Stimulated activated CD4-positive, alpha-beta T cell treated with anti-CD3 and anti-CD28 coated beads, TNF-alpha, amount 100 ng/mL, for 1 hour (primary cell): ENCODE measurements around the gene ZDHHC7.

Experiments
- DNase-seq, 3 donors: peaks; one replicate each; pipeline ENCODE4 v3.0.0-alpha.2; 2020; ENCODE audit warnings: low read depth in 3 of 3, low spot score in 1 of 3

ZDHHC7 gene

DNA sequence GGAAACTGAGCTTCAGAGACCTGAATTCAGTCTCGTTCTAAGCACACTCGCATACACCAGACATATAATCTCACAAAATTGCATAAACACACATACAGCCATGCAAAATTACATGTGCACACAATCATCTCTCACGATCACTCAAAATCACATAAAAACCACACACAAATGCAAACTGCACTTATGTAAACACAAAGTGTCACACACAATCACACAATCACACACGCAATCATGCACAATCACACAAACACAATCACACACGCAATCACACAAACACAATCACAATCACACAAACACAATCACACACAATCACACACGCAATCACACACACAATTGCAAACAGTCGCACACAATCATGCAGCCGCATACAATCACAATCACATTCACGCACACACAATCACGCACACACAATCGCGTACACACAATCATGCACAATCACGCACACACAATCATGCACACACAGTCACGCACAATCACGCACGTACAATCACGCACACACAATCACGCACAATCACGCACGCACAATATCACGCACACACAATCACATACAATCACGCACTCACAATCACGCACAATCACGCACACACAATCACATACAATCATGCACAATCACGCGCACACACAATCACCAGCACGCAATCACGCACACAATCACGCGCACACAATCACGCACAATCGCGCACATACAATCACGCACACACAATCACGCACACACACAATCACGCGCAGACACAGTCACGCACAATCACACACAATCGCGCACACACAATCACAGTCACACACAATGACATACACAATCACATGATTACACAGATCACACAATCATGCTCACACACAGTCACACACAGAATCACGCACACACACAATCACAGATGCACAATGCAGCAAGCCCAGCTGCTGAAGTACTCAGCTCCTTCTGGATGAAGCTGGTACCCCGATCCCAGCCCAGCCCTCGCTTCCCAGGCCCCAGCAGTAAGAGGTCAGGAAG is 45.6 kb downstream of the ZDHHC7 start:
- no peak for DNase-seq

DNA sequence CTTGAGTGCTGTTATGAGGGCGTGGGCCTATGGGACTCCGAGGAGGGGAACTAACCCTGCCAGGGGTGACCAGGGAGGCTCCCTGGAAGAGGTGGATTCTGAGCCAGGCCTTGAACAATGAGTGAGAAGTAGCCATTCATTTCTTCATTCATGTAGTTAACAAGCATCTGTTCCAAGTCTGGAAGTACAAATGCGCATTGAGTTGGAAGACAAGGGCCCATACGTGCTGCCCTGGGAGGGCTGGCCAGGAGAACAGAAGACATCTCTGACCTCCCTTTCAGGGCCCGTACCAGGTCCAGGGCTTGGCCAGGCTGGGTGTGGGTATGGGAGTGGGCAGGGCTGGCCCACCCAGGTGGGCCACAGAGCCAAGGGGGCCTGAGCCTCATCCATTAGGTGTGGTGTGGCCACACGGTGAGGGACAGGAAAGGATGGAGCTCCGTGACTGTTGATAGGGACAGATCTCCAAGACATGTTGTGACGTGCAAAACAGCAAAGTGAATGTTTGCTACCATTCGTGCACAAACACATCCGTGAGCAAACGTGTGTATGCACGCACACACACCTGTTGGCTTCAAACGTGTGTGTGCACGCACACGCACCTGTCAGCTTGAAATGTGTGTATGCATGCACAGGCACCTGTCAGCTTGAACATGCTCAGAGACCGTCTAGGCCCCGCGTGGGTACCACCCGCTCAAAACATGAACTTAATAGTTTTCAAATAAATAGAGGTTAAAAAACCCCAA is 46.8 kb downstream of the ZDHHC7 start:
- DNase-seq, result no peak

DNA sequence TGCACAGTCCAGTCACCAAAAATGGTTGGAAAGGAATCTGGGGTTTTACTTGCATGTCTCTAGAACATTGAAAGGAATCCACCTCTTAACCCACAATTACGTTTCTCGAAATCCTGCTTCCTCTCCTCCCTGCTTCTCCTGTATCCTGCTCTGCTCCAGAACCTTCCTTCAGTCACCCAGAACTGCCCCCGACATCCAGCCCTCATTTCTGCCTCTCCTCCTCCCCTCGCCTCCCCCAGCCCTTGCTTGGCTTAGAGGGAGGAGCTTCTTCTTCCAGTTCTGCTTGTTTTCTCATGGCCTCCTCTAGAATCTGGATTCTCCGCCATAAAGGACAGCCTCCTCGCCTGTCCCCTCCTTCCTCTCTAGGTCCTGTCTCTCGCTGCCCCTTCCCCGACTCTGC is 48.3 kb downstream of the ZDHHC7 start:
- no peak for DNase-seq

DNA sequence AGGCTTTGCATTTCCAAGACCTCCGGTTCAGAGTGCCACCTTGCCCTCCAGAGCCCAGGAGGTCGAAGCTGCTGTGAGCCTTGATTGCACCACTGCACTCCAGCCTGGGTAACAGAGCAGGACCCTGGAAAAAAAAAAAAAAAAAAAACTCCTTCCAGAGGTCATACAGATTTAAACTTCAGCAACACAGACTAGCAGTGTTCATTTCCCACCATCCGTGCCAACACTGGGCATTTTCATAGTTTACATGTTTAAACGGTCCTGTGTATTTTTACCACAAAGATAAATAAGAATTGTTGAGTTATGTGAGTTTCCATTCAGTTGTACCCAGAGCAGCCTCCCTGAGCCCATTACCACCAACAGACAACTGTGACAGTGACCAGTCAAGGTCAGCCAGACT is 50.4 kb downstream of the ZDHHC7 start:
- no peak for DNase-seq

DNA sequence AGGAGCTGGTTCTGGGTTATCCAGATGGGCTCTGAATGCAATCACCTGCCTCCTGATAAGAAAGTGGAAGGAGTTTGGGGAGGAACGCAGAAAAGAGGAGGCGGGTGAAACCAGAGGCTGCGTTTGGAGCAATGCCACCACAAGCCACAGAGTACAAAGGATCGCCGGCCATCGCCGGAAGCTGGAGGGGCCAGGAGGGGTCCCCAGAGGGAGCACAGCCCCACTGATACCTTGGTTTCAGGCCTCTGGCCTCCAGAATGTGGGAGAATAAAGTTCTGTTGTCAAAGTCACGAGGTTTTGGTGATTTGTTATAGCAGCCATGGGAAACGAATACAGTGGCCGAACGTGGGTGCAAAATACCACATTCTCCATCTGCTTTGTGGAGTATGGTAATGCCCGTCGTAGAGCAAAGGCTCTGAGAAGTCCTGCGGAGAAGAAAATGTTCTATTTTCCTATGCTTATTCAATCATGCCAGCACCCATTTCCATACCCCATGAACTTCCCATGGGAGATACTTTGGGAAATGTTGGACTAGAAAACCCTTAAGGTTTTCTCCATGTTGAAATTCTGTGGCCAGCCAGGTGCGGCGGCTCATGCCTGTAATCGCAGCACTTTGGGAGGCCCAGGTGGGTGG is 51.4 kb downstream of the ZDHHC7 start:
- no peak for DNase-seq

DNA sequence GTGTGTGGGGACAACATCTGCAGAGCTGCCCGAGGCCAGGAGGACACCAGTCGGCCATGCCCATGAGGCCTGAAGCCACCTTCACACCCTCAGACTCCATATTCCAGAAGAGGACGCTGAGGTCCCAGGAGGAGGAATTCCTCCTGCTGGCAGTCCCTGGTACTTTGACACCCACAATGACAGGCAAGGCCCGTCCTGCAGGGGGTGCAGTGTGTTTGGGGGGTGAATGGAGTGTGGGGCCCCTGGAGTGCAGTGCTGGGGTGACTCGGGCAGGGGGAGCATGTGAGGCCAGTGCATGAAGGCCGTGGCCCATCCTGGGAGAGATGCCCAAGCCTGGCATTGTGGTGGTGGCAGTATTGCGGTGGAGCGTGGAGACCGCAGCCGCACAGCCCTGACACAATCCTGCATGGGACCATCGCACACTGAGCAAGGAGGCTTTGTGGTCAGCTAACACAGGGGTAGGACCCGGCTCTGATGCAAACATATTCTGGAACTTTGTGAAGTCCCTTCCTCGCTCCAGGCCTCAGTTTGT is 52.2 kb downstream of the ZDHHC7 start:
- no peak for DNase-seq

DNA sequence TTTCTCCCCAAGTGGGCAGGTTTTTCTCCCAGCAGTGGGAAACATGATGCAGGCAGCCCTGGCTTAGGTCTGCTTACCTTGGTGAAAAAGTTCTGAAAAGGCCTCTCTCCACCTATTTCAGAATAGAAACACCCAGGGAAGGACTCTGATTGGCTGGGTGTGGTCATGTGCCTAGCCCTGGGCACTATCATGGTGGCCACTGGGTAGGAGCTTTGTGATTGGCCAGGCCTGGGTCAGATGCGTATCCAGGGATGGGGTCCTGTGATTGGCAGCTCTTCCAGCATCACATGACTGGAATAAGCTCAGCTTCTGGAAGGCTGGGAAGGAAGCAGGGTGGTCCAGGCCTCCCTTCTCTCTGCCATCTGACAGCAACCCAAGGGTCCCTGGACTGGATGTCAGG is 53.5 kb downstream of the ZDHHC7 start:
- DNase-seq, result no peak

DNA sequence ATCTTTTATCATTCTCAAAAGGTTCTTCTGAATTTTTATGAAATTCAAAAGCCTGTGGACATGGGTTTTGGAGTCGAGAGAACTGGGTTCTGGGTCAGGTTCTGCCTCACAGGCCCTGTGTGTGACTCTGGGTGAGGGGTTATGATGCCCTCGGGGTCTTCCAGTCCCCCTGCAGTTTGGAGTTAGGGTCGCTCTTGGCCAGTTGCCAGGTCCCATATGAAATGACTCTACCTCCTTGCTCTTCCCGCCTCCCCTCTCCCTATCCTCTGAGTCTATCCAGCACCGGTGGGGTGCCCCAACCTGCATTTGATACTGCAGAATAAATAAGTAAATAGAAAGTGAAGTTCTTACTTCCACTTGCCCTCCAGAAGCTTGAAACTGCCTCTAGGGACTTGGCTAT is 54.1 kb downstream of the ZDHHC7 start:
- DNase-seq, result no peak

DNA sequence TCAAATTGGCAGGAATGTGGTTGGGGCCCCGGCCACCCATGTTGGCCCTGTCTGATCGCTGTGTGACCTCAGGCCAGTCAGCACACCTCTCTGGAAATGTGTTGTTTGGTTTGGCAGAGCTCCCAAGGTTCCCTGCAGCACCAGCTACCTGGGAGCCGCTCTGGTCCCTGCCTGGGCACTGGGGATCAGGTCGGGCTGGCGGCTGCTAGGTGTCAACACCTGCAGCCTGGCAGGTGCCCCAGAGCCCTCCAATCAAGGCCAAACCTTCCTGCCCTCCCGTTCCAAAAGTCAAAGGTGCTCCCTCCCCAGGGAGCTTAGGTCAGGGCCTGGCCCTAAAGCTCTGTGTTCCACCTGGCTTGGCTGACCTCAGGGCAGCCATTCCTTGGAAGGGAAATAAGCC is 55.9 kb downstream of the ZDHHC7 start:
- no peak for DNase-seq

DNA sequence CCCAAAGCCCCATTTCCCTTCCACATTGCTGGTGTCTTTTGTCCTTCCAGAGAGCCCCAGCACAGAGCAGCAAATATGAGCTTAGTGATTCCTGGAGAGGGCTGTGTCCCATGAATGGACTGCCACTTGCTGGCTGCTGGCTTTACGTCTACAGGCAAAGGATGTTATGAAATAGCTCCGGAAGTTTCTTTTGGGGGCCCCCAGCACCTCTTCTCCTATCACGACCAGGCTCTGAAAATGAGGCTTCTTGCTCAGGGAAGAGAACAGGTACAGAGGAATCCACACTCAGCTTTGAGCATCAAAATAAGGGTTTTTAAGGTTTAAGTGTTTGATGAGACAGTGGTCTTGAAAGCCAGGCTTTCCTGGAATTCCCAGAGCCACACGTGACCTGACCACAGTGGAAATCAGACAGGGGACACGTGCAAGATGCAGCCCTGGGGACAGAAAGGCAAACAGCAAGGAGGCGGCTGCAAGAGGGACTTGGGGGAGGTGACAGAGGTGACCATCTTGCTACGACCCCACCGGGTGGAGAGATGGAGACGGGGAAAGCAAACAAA is 58.1 kb downstream of the ZDHHC7 start:
- DNase-seq, result no peak

DNA sequence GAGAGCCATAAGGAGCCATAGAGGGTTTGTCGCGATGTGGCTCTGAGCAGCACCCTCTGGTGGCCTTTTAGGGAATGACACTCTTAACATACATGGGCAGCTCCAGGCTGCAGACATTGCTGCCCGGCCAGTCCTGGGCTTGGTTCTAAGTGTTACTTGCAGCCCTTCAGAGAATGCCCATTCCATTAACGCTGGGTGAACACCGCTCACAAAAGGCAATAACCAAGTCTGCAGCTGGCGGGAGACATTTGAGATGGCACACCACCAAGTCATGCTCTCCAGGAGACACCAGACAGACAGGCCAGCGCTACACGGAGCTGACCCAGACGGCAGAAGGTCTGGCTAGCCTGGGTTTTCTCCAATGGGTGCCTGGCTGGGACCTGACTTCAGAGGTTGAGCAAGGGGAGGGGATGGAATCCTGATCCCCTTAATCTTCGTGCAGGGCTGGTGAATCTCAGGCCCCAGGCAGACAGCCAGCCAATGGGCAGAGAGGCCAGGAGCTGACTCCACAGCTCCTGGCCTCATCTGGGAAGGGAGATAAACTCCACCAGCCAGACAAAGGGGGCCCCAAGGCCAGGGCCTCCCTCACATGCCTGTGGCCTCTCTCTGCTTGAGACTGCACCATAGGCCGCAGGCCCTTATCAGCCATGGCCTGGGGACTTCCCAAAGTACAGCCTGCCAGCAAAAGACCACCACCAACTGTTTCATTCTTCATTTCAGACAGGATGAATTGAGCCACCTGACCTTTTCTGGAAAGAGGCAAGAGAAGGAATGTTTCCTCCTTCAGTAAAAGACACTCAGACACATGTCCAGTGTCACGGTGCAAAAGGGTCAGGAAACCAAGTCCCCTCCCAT is 58.8 kb downstream of the ZDHHC7 start:
- DNase-seq, result peak; percentile 33 to 42 (median 41)

DNA sequence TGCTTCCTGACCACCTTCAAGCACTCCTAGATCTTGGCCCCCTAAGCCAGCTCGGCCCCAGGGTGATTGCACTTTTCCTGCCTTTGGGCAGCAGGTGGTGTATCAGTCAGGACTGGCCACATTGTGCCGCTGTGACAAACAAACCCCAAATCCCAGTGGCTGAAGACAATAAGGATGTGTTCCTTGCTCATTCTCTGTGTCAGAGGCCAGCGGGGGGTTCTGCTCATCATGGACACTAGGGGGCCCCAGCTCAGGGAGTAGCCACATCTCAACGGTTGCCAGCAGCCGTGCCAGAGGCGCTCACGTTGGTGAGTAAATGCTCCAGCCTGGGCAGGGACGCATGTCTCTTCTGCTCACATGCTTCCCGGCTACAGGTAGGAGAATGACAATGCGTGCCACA is 60.4 kb downstream of the ZDHHC7 start:
- no peak for DNase-seq

DNA sequence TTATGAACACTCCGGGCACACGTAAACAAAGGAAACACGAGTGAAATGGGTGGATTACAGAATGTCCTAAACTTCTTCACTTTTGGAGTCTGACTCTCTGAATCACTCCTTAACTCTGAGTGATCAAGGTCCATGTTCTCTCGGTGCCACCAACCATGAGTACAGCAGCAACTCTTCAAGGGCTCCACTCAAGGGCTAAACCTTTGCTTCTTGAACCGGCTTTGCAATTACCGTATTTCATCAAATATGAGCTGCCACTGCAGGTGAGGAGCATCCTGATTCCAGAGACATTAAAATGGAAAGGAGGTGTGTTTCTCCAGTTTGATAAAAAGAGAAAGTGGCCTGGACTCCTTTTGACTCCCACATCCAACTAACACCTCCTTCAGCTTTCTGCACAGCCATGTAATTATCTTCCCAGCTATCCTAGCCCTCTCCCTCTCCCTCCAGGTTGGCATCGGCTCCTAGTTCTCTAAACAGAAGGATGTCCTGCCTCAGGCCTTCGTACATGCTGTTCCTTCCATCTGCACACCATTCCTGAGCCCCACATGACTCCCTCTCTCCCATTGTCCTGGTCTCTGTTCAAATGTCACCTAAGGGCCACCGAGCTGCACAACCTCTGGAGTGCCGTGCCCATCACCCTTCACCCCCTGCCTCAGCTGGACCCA is 61.4 kb downstream of the ZDHHC7 start:
- no peak for DNase-seq

DNA sequence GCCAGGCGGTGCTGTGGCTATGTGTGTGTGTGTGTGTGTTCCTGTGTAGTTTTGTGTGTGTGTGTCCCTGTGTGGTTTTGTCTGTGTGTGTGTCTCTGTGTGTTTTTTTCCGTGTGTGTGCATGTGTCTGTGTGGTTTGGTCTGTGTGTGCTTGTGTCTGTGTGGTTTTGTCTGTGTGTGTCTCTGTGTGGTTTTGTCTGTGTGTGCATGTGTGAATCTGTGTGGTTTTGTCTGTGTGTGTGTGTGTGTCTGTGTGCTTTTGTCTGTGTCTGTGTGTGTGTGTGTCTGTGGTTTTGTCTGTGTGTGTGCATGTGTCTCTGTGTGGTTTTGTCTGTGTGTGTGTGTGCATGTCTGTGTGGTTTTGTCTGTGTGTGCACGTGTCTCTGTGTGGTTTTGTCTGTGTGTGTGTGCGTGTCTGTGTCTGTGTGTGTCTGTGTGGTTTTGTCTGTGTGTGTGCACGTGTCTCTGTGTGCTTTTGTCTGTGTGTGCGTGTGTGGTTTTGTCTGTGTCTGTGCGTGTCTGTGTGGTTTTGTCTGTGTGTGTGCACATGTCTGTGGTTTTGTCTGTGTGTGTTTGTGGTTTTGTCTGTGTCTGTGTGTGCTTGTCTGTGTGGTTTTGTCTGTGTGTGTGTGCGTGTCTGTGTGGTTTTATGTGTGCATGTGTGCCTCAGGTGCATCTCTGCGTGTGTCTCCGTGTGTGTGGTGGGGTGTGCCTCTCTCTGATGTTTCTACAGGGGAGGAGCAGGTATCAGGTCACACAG is 62.3 kb downstream of the ZDHHC7 start:
- DNase-seq, result no peak

DNA sequence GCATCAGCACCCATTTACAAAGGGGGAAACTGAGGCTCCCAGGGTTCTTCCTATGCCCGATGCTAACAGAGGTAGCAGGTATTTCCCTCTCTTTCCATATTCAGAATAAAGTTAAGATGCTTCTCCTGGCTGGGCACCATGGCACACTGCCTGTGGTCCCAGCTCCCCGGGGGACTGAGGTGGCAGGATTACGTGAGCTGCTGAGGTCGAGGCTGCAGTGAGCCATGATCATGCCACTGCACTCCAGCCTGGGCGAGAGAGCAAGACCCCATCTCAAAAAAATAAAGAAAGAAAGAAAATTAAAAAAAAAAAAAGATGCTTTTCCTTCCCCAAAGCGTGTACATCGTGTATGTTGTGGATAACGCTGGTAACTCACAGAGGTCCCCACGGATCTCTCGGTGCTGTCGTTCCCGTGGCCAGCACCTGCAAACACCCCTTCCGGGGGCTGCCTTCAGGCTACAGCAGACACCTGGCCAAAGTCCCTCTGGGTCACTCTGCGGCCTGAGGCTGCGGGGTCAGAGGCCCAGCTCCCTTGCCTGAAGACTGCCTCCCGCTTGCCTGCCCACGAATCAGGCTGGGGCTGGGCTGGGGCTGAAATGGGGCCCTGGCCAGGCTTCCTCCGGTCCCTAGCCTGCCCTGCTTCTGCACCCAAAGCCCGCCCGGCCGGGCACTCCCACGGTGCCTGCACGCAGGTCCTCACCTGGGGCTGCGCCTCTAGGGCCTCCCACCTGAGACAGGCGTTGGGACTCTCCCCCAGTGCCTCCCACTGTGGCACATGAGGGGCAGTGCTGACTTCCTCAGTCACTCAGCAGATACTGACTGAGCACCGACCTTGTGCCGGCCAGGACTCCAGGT is 63.1 kb downstream of the ZDHHC7 start:
- DNase-seq, result no peak

DNA sequence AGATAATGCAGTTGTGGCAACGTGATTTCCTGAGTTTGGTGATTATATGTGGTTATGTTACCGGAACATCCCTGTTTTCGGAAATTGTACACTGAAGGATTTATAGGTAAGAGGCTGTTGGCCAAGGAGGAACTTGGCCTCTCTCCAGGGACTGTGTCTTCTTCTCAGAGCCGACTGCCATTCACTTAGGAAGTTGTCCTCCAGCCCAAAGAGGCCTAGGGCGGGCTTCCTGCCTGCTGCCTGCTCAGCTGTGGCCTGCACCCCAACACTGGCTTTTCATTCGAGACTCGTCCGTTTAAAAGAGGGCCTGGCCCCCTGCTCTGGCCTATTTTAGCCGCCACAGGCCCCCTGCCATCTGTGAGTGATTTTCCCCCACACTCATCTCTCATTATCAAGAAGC is 64.3 kb downstream of the ZDHHC7 start:
- no peak for DNase-seq

DNA sequence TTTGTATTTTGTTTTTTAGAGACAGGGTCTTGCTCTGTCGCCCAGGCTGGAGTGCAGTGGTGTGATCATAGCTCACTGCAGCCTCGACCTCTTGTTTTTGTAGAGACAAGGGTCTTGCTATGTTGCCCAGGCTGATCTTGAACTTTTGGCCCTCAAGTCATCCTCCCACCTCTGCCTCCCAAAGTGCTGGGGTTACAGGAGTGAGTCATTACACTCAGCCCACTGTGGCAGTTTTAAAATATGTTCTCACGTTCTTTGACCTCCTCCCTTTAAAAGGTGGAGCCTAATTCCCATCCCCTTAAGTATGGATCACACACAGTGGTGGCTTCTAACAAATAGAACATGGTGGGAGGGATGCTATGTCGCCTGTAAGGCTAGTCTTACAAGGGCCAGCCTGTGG is 67.7 kb downstream of the ZDHHC7 start:
- DNase-seq, result no peak

DNA sequence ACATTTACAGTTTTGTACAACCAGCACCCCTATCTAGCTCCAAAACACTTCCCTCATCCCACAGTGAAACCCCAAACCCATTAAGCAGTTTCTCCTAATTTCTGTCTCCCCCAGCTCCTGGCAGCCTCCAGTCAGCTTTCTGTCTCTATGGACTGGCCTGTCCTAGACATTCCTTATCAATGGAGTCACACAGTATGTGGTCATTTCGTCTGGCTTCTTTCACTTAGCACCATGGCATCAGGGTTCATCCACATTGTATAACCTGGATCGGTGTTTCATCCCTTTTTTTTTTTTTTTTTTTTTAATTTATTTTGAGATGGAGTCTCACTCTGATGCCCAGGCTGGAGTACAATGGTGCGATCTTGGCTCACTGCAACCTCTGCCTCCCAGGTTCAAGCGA is 68.5 kb downstream of the ZDHHC7 start:
- no peak for DNase-seq
